Heart left ventricle (tissue), 16 donors: Measurements from ENCODE around the gene GOPC. TPM values are rescaled to one million over a fixed set of nuclear protein-coding genes. Genes with fewer than 3 reads are reported as not detected.
A peak's percentile ranks its signal among the peaks of the same experiment; 100 is the strongest.

ENCODE experiments used
- ATAC-seq, 4 donors: fragments of 200-7000 bp; cut with Tn5 transposase; one replicate each; pipeline ENCODE4 v1.9.1; 2020 to 2022; ENCODE audit warnings: moderate library complexity in 4 of 4, mild to moderate bottlenecking in 3 of 4, moderate number of reproducible peaks in 1 of 4
- DNase-seq, 5 donors: peaks; one replicate each; pipeline ENCODE4 v3.0.0-alpha.2; 2020
- H3K27ac ChIP-seq, 12 donors: fragments of 200-600 bp; sonication (generic) in 4 of 12; one replicate each; pipeline versions ENCODE4 v1.5.0 to v1.8.0; 2016 to 2022; ENCODE audit warnings: mild to moderate bottlenecking in 2 of 12
- H3K27me3 ChIP-seq, 9 donors: fragments of 200-600 bp; sonication (generic) in 2 of 9; one replicate each; pipeline versions ENCODE4 v1.5.1 to v1.8.0; 2016 to 2022; ENCODE audit warnings: mild to moderate bottlenecking in 3 of 9
- H3K36me3 ChIP-seq, 9 donors: fragments of 200-600 bp; sonication (generic) in 2 of 9; one replicate each; pipeline versions ENCODE4 v1.5.0 to v1.8.0; 2018 to 2022; ENCODE audit warnings: mild to moderate bottlenecking in 2 of 9
- H3K4me1 ChIP-seq, 12 donors: fragments of 200-600 bp; sonication (generic) in 4 of 12; one replicate each; pipeline versions ENCODE4 v1.5.0 to v1.8.0; 2016 to 2022; ENCODE audit warnings: mild to moderate bottlenecking in 3 of 12
- H3K4me3 ChIP-seq, 12 donors: fragments of 200-600 bp; sonication (generic) in 4 of 12; one replicate each; pipeline versions ENCODE4 v1.5.0 to v1.8.0; 2017 to 2022; ENCODE audit warnings: mild to moderate bottlenecking in 9 of 12, moderate library complexity in 4 of 12
- H3K9me3 ChIP-seq, 12 donors: fragments of 200-600 bp; sonication (generic) in 4 of 12; one replicate each; pipeline versions ENCODE4 v1.5.0 to v1.8.0; 2016 to 2022; ENCODE audit warnings: mild to moderate bottlenecking in 1 of 12
- POLR2A ChIP-seq, 2 donors: fragments of 450-650 bp; IDR thresholded peaks; one replicate each; pipeline ENCODE4 v1.6.1; 2017; ENCODE audit warnings: antibody characterized with exemption in 2 of 2, mild to moderate bottlenecking in 2 of 2, moderate library complexity in 2 of 2
- WGBS, 4 donors: extraction: QIAGEN DNeasy Blood & Tissue Kit in 2 of 4; methylation state at CpG; one replicate each; pipeline versions ENCODE4 v1.1.5 to v1.1.7; 2013 to 2018; 5-methylcytosine and 5-hydroxymethylcytosine counted together
- intact Hi-C, 10 donors: fragments of 100-400 bp; cut with DNase I; formaldehyde crosslinking; loops; one replicate each; pipeline versions ENCODE4 v1.11.1 to v1.14.2; 2022
- polyA plus RNA-seq, 2 donors: library from polyadenylated mRNA; stranded (reverse); fragments of 200-250 nt; gene quantifications; one replicate each; pipeline ENCODE4 v1.2.3, GENCODE V29; 2013
- total RNA-seq, 9 donors: library from RNA; depleted of rRNA in 2 of 9; stranded (reverse); fragments of >200 nt in 2 of 9; fragmentation: NEBNext Ultra II Directional in 3 of 9; extraction: Animal tissue kit (Norgen Biotek cat#: 25700) in 3 of 9; gene quantifications; one replicate each; pipeline versions ENCODE4 v1.1.0 to v1.2.4, GENCODE V29; 2016 to 2023
- TF ChIP-seq, protein P1 (sequence below), 12 donors: fragments of 200-600 bp; sonication (generic) in 4 of 12; IDR thresholded peaks; one replicate each; pipeline versions ENCODE4 v1.5.0 to v1.8.0; 2018 to 2022; ENCODE audit warnings: antibody characterized with exemption in 12 of 12, mild to moderate bottlenecking in 5 of 12
- donor health status: ischemic (EF 13 %, LVEDD 7.1; RV severe dilation, severe dysfunction).
- donor health status: healthy with polysubstance abuse.
- donor health status: DM: no; HTN: yes; CAD: no.
- donor health status: DM: no; HTN: no; CAD: no.
- donor health status: ischemic (EF 25% LVEDD 6.9; RV normal size, moderate dysfunction).
- donor health status: ischemic (EF 25% LVEDD 5.7; RV mildly dilated, moderate dysfunction).
- donor health status: healthy.
- donor health status: DM: yes; HTN: yes; CAD: no.
- donor health status: ischemic (EF 35%, LVEDD 5.7; RV mildly dilated, moderate dysfunction).
- donor health status: nonischemic (EF 11% LVEDD 7.7; RV severe dilation, severe dysfunction).
- donor health status: DM: yes; HTN: yes; CAD: no.
- donor health status: PGD.
- donor health status: ischemic (EF 29% LVEDD 5.4; RV normal size, mild dysfunction).
- donor health status: nonischemic (EF 23%, LVEDD 6.1; RV moderate dilation, normal function).

GOPC gene
- total and polyA plus RNA-seq, 11 donors = 13.5 to 29.9 (median 21.2) TPM

DNA sequence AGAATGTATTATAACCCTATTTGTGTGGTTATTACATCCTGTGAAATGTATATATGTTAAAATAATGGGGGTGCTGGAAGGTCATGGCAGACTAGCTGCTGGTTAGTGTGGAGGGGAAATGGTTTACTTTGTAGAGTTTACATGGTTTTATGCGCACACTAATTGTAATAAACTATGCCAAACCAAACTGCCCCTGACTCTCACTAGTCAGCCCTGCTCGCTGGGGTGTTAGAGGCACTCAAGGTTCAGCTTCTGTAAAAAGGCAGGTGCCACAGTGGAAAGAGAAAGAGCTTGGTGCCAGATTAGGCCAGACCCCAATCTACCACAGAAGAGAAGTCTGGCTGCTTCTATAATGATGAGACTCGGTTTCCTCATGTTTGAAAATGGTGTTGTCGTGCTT is 52.7 kb downstream of the GOPC start:
- Histone ChIP-seq H3K27ac (peak overlapping the region in 1 of 12 donors; percentile 71), H3K36me3 (peaks cover 0 to 17% (median 13%) of the 10 kb centered on the region in 9 donors), H3K9me3 (no peaks in the 10 kb centered on the region), H3K4me3 (no peak overlapping the region), H3K4me1 (peaks cover 0 to 22% (median 6%) of the 10 kb centered on the region in 12 donors), H3K27me3 (no peaks in the 10 kb centered on the region)
- intact Hi-C loops = loop anchor here in 6 of 10 donors (5.0 to 10.0 kb wide), 4 partner anchors 65 to 205 kb away; partner anchors contain the start of gene DCBLD1 (in 4 of the 6)
- TF ChIP-seq, protein P1, sequence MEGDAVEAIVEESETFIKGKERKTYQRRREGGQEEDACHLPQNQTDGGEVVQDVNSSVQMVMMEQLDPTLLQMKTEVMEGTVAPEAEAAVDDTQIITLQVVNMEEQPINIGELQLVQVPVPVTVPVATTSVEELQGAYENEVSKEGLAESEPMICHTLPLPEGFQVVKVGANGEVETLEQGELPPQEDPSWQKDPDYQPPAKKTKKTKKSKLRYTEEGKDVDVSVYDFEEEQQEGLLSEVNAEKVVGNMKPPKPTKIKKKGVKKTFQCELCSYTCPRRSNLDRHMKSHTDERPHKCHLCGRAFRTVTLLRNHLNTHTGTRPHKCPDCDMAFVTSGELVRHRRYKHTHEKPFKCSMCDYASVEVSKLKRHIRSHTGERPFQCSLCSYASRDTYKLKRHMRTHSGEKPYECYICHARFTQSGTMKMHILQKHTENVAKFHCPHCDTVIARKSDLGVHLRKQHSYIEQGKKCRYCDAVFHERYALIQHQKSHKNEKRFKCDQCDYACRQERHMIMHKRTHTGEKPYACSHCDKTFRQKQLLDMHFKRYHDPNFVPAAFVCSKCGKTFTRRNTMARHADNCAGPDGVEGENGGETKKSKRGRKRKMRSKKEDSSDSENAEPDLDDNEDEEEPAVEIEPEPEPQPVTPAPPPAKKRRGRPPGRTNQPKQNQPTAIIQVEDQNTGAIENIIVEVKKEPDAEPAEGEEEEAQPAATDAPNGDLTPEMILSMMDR (IDR thresholded peaks at IDR 0.05) = no peak
- TF ChIP-seq POLR2A (IDR thresholded peaks at IDR 0.05) = no peak
- ATAC-seq = no peak
- DNase-seq = no peak
- 94 to 98% (median 96%) methylated on average over 4 of the region's 4 CpGs for WGBS, 4 donors

- Histone ChIP-seq H3K4me1 (peaks cover 0 to 22% (median 6%) of the 10 kb centered on the region in 12 donors), H3K9me3 (no peaks in the 10 kb centered on the region), H3K27ac (peak overlapping the region in 3 of 12 donors; percentile 7 to 74 (median 71)), H3K27me3 (no peaks in the 10 kb centered on the region), H3K36me3 (peaks cover 0 to 25% (median 21%) of the 10 kb centered on the region in 9 donors), H3K4me3 (peak overlapping the region in 8 of 12 donors; percentile 48 to 66 (median 57))
- ATAC-seq = no peak
- WGBS, 4 donors = 82 to 84% (median 84%) methylated on average over 8 of the region's 8 CpGs
- no peak for TF ChIP-seq POLR2A (IDR thresholded peaks at IDR 0.05)
- TF ChIP-seq, protein P1 (IDR thresholded peaks at IDR 0.05) = no peak
- no peak for DNase-seq
- intact Hi-C loops = loop anchor here in 3 of 10 donors (5.0 kb wide), 1 partner anchor 67 kb away; the partner anchor contains the start of gene DCBLD1 (in 3 of the 3)
Observed at GRCh38 chr6:117548797-117549301, 53.5 kb downstream of the GOPC start.

DNA sequence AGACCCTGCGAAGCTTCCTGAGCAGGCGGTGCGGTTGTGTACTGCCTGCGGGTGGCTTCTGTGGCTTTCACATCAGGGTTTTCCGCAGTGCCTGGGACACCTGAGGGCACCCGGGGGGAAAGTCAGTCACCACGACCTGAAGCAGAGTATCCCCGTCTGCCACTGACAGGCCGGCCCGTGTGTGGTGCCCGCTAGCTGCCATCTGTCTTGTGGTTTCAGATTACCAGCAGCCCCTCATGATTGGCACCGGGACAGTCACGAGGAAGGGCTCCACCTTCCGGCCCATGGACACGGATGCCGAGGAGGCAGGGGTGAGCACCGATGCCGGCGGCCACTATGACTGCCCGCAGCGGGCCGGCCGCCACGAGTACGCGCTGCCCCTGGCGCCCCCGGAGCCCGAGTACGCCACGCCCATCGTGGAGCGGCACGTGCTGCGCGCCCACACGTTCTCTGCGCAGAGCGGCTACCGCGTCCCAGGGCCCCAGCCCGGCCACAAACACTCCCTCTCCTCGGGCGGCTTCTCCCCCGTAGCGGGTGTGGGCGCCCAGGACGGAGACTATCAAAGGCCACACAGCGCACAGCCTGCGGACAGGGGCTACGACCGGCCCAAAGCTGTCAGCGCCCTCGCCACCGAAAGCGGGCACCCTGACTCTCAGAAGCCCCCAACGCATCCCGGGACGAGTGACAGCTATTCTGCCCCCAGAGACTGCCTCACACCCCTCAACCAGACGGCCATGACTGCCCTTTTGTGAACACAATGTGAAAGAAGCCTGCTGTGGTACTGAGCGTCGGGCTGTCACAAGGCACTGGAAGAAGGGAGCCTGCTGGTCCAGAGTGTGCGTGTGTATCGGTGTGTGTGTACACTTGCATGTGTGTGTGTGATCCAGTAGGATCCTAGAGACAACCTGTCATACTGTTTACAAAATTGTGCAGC is 54.4 kb downstream of the GOPC start:
- Histone ChIP-seq H3K27me3 (no peaks in the 10 kb centered on the region), H3K4me1 (peaks cover 0 to 22% (median 6%) of the 10 kb centered on the region in 12 donors), H3K27ac (peak overlapping the region in 11 of 12 donors; percentile 7 to 74 (median 45)), H3K36me3 (peaks cover 0 to 34% (median 22%) of the 10 kb centered on the region in 9 donors), H3K4me3 (peak overlapping the region in 11 of 12 donors; percentile 6 to 66 (median 52)), H3K9me3 (no peaks in the 10 kb centered on the region)
- 27 to 45% (median 34%) methylated on average over 35 to 64 of the region's 64 CpGs for WGBS, 4 donors
- intact Hi-C loops = loop anchor here in 3 of 10 donors (5.0 kb wide), 1 partner anchor 66 kb away; the partner anchor contains the start of gene DCBLD1 (in 3 of the 3)
- peak; percentile 87 to 95 (median 94) for ATAC-seq
- DNase-seq = peak; percentile 68 to 81 (median 72)
- TF ChIP-seq POLR2A (IDR thresholded peaks at IDR 0.05) = peak in 1 of 2 donors; percentile 21
- TF ChIP-seq, protein P1 (IDR thresholded peaks at IDR 0.05) = peak in 5 of 12 donors; percentile 14 to 44 (median 24)
